A549 (cell line): Measurements from ENCODE around the gene CHM. TPM values are rescaled to one million over a fixed set of nuclear protein-coding genes. Genes with fewer than 3 reads are reported as not detected.

Experiments
- ATAC-seq, 2 experiments: fragments of 200-7000 bp in 1 of 2; fragments of >200 bp in 1 of 2; cut with Nextera tagmentation in 1 of 2; cut with Tn5 transposase in 1 of 2; 3 replicates each; pipeline versions ENCODE4 v1.8.0 to v1.9.1; 2018 to 2020; ENCODE audit warnings: mild to moderate bottlenecking in 1 of 2, moderate library complexity in 1 of 2
- CTCF ChIA-PET: fragments of 300-600 bp; sonication (Branson Sonifier 250); formaldehyde crosslinking; extraction: SDS; loops from one replicate; lab custom pipeline; 2021; ENCODE audit warnings: antibody characterized with exemption, inconsistent platforms; lab: Yijun Ruan, JAX
- POLR2A ChIA-PET: fragments of 350-600 bp; formaldehyde crosslinking; extraction: SDS; loops from one replicate; lab custom pipeline; 2021; ENCODE audit warnings: antibody characterized with exemption, inconsistent platforms; lab: Yijun Ruan, JAX
- DNase-seq, 2 experiments: peaks; one replicate each; pipeline versions ENCODE4 v3.0.0 to v3.0.0-alpha.2; 2011 to 2016; ENCODE audit warnings: low read depth in 1 of 2, low spot score in 1 of 2
- FAIRE-seq: peaks from 2 replicates; lab custom pipeline; 2011; peaks lifted over from hg19 to GRCh38; lab: Jason Lieb, UNC
- H3K27ac ChIP-seq, 2 experiments: fragments of >200 bp; sonication (Bioruptor Twin); formaldehyde crosslinking; 3 replicates each; pipeline ENCODE4 v1.5.1; 2016 to 2017
- H3K4me1 ChIP-seq: fragments of >200 bp; sonication (Bioruptor Twin); formaldehyde crosslinking; 3 replicates; pipeline ENCODE4 v1.6.1; 2016
- H3K4me2 ChIP-seq: fragments of >200 bp; sonication (Bioruptor Twin); formaldehyde crosslinking; 3 replicates; pipeline ENCODE4 v1.6.1; 2016
- H3K4me3 ChIP-seq: fragments of >200 bp; sonication (Bioruptor Twin); formaldehyde crosslinking; 3 replicates; pipeline ENCODE4 v1.5.1; 2016
- H3K9me3 ChIP-seq: fragments of >200 bp; sonication (Bioruptor Twin); formaldehyde crosslinking; 3 replicates; pipeline ENCODE4 v1.6.1; 2016
- BHLHE40 ChIP-seq: IDR thresholded peaks from 2 replicates; pipeline ENCODE4 v1.6.1; 2012; ENCODE audit warnings: low read depth, low read length, inconsistent platforms
- CBX2 ChIP-seq: fragments of 200-600 bp; sonication (generic); IDR thresholded peaks from 2 replicates; pipeline ENCODE4 v1.6.1; 2016; ENCODE audit warnings: low read depth, mild to moderate bottlenecking, borderline replicate concordance
- CBX8 ChIP-seq: fragments of 200-600 bp; sonication (generic); IDR thresholded peaks from 2 replicates; pipeline ENCODE4 v1.6.1; 2016
- EHF ChIP-seq: fragments of 250-450 bp; sonication (Bioruptor Pico); IDR thresholded peaks from 2 replicates; pipeline ENCODE4 v1.5.0; 2020; ENCODE audit warnings: mild to moderate bottlenecking
- EHMT2 ChIP-seq: fragments of 200-600 bp; sonication (generic); IDR thresholded peaks from 2 replicates; pipeline ENCODE4 v1.6.1; 2016; ENCODE audit warnings: antibody characterized with exemption, low read depth, mild to moderate bottlenecking, moderate library complexity
- EP300 ChIP-seq, 2 experiments: fragments of >200 bp; sonication (Bioruptor Twin); formaldehyde crosslinking; IDR thresholded peaks; 2 replicates in 1 of 2; 3 replicates in 1 of 2; pipeline ENCODE4 v1.6.1; 2016 to 2017
- FOSL2 ChIP-seq, 2 experiments: fragments of 450-650 bp in 1 of 2; fragments of >200 bp in 1 of 2; sonication (Bioruptor Twin) in 1 of 2; formaldehyde crosslinking; IDR thresholded peaks; 2 replicates each; pipeline versions ENCODE4 v1.5.0 to v1.6.1; 2016 to 2020; ENCODE audit warnings: mild to moderate bottlenecking in 1 of 2, moderate library complexity in 1 of 2
- HEYL ChIP-seq: fragments of 250-450 bp; sonication (Bioruptor Pico); IDR thresholded peaks from 2 replicates; pipeline ENCODE4 v1.8.0; 2021; ENCODE audit warnings: mild to moderate bottlenecking, moderate library complexity
- JUN ChIP-seq, 2 experiments: fragments of >200 bp; sonication (Bioruptor Twin); formaldehyde crosslinking; IDR thresholded peaks; 2 replicates in 1 of 2; 3 replicates in 1 of 2; pipeline ENCODE4 v1.6.1; 2016 to 2017
- MAFK ChIP-seq: fragments of 450-650 bp; IDR thresholded peaks from 2 replicates; pipeline ENCODE4 v1.6.1; 2014; ENCODE audit not compliant: partially characterized antibody
- MAZ ChIP-seq: fragments of 150-350 bp; IDR thresholded peaks from 2 replicates; pipeline ENCODE4 v1.6.1; 2014; ENCODE audit warnings: antibody characterized with exemption, low read depth, low read length, borderline replicate concordance
- NFE2L2 ChIP-seq: fragments of 150-350 bp; conservative IDR thresholded peaks from 2 replicates; pipeline ENCODE4 v1.6.1; 2014; ENCODE audit warnings: low read length
- NPAS2 ChIP-seq: fragments of 250-450 bp; sonication (Bioruptor Pico); IDR thresholded peaks from 2 replicates; pipeline ENCODE4 v1.8.0; 2022; ENCODE audit warnings: mild to moderate bottlenecking, moderate library complexity, borderline replicate concordance
- PHF8 ChIP-seq: fragments of 200-600 bp; sonication (generic); IDR thresholded peaks from 2 replicates; pipeline ENCODE4 v1.6.1; 2016; ENCODE audit warnings: low read depth, mild to moderate bottlenecking, antibody characterized with exemption, moderate library complexity, borderline replicate concordance
- POLR2A ChIP-seq: IDR thresholded peaks from 2 replicates; pipeline ENCODE4 v1.6.1; 2012; ENCODE audit warnings: mild to moderate bottlenecking, low read length
- RAD21 ChIP-seq, 2 experiments: fragments of >200 bp in 1 of 2; sonication (Bioruptor Twin) in 1 of 2; formaldehyde crosslinking in 1 of 2; IDR thresholded peaks in 1 of 2; conservative IDR thresholded peaks in 1 of 2; 2 replicates in 1 of 2; 3 replicates in 1 of 2; pipeline ENCODE4 v1.6.1; 2012 to 2018; ENCODE audit warnings: inconsistent platforms in 1 of 2
- RARB ChIP-seq: fragments of 250-450 bp; sonication (Bioruptor Pico); IDR thresholded peaks from 2 replicates; pipeline ENCODE4 v1.8.0; 2021; ENCODE audit warnings: mild to moderate bottlenecking, moderate library complexity
- RCOR1 ChIP-seq: fragments of 150-350 bp; IDR thresholded peaks from 2 replicates; pipeline ENCODE4 v1.6.1; 2014; ENCODE audit warnings: antibody characterized with exemption, low read length, low read depth
- RFX5 ChIP-seq: fragments of 450-650 bp; IDR thresholded peaks from 2 replicates; pipeline ENCODE4 v1.7.1; 2014; ENCODE audit warnings: antibody characterized with exemption, mild to moderate bottlenecking, moderate library complexity
- RNF2 ChIP-seq: fragments of 200-600 bp; sonication (generic); IDR thresholded peaks from 2 replicates; pipeline ENCODE4 v1.6.1; 2016; ENCODE audit warnings: low read depth, mild to moderate bottlenecking, antibody characterized with exemption, moderate library complexity, borderline replicate concordance
- SMC3 ChIP-seq: fragments of >200 bp; sonication (Bioruptor Twin); formaldehyde crosslinking; IDR thresholded peaks from 3 replicates; pipeline ENCODE4 v1.6.1; 2018; ENCODE audit warnings: inconsistent platforms
- TP53 ChIP-seq: fragments of 250-450 bp; sonication (Bioruptor Pico); IDR thresholded peaks from 2 replicates; pipeline ENCODE4 v1.5.0; 2021; ENCODE audit warnings: mild to moderate bottlenecking, moderate library complexity
- ZC3H11A ChIP-seq: fragments of 450-650 bp; IDR thresholded peaks from 2 replicates; pipeline ENCODE4 v1.6.1; 2014; ENCODE audit warnings: antibody characterized with exemption, mild to moderate bottlenecking
- WGBS: methylation state at CpG from one replicate; pipeline ENCODE4 v1.1.6; 2017; ENCODE audit errors: missing lambda C conversion rate; 5-methylcytosine and 5-hydroxymethylcytosine counted together
- polyA plus RNA-seq, 4 experiments: library from polyadenylated mRNA; depleted of rRNA in 3 of 4; stranded (reverse); fragments of >200 nt; fragmentation: RNase III in 1 of 4; extraction: RNeasy Plus Mini Kit Qiagen cat#74134 plus additional on column Dnase treatment in 1 of 4; gene quantifications; 2 replicates in 3 of 4; 3 replicates in 1 of 4; pipeline ENCODE4 v1.2.3, GENCODE V29; 2011 to 2017
- TF ChIP-seq, protein P1 (sequence below): fragments of 250-450 bp; sonication (Bioruptor Pico); IDR thresholded peaks from 2 replicates; pipeline ENCODE4 v1.5.0; 2021; ENCODE audit warnings: mild to moderate bottlenecking, moderate library complexity, borderline replicate concordance
- TF ChIP-seq, protein P2 (sequence below): fragments of 450-650 bp; IDR thresholded peaks from 2 replicates; pipeline ENCODE4 v1.6.1; 2014; ENCODE audit warnings: antibody characterized with exemption
- TF ChIP-seq, protein P3 (sequence below): fragments of 150-350 bp; IDR thresholded peaks from 2 replicates; pipeline ENCODE4 v1.6.1; 2014; ENCODE audit warnings: low read depth, mild to moderate bottlenecking, low read length
- TF ChIP-seq, protein P4 (sequence below): fragments of >200 bp; sonication (Bioruptor Twin); formaldehyde crosslinking; IDR thresholded peaks from 3 replicates; pipeline ENCODE4 v1.5.1; 2016
- TF ChIP-seq, protein P5 (sequence below): fragments of 200-600 bp; sonication (generic); IDR thresholded peaks from 2 replicates; pipeline ENCODE4 v1.6.1; 2016; ENCODE audit warnings: antibody characterized with exemption, mild to moderate bottlenecking, moderate library complexity

Gene CHM
- polyA plus RNA-seq, 2 of the 4 experiments (the other 2 are of a cell fraction), result 13.9 to 23.7 TPM

DNA sequence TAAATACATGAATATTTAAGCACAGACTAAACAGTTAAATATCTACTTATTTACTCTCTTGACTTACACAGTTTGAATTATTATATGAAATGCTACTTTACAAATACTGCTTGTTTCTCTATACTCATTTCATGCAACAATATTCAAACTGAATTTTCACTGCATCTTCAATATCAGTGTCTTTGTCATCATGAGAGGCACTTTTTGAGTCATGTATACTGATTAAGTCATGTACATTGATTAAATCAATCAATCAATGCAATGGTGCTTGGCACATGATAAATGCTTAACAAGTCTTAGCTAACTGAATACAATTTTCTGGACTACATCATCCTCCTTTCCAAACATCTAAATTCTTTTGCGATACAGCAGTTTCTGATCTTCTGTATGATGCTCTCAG lies 67.1 kb downstream of the CHM start:
- 96% methylated on average over 1 of the region's 1 CpG for whole genome bisulfite sequencing
- peak; percentile 90 for FAIRE-seq
- Histone ChIP-seq H3K4me2 (no peak overlapping the region), H3K4me1 (no peaks in the 10 kb centered on the region), H3K27ac (no peak overlapping the region), H3K4me3 (no peak overlapping the region), H3K9me3 (no peaks in the 10 kb centered on the region)
- TF ChIP-seq RARB (CRISPR knock-in tag) (no peak), MAFK (no peak), NPAS2 (CRISPR knock-in tag) (no peak), FOSL2 (IDR thresholded peaks at IDR 0.05) (no peak), FOSL2 (CRISPR knock-in tag; IDR thresholded peaks at IDR 0.05) (no peak), EP300 (IDR thresholded peaks at IDR 0.05) (no peak), ZC3H11A (no peak), CBX8 (no peak), HEYL (CRISPR knock-in tag) (no peak), RFX5 (no peak), MAZ (no peak), PHF8 (no peak), RCOR1 (no peak), JUN (IDR thresholded peaks at IDR 0.05) (no peak), RAD21 (conservative IDR thresholded peaks at IDR 0.05 in 1 of 2, IDR thresholded peaks at IDR 0.05 in 1 of 2) (no peak), EHMT2 (no peak), BHLHE40 (no peak)
- TF ChIP-seq, protein P1, sequence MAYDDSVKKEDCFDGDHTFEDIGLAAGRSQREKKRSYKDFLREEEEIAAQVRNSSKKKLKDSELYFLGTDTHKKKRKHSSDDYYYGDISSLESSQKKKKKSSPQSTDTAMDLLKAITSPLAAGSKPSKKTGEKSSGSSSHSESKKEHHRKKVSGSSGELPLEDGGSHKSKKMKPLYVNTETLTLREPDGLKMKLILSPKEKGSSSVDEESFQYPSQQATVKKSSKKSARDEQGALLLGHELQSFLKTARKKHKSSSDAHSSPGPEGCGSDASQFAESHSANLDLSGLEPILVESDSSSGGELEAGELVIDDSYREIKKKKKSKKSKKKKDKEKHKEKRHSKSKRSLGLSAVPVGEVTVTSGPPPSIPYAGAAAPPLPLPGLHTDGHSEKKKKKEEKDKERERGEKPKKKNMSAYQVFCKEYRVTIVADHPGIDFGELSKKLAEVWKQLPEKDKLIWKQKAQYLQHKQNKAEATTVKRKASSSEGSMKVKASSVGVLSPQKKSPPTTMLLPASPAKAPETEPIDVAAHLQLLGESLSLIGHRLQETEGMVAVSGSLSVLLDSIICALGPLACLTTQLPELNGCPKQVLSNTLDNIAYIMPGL (CRISPR knock-in tag), result no peak
- TF ChIP-seq, protein P2, sequence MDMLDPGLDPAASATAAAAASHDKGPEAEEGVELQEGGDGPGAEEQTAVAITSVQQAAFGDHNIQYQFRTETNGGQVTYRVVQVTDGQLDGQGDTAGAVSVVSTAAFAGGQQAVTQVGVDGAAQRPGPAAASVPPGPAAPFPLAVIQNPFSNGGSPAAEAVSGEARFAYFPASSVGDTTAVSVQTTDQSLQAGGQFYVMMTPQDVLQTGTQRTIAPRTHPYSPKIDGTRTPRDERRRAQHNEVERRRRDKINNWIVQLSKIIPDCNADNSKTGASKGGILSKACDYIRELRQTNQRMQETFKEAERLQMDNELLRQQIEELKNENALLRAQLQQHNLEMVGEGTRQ, result no peak
- TF ChIP-seq, protein P3, sequence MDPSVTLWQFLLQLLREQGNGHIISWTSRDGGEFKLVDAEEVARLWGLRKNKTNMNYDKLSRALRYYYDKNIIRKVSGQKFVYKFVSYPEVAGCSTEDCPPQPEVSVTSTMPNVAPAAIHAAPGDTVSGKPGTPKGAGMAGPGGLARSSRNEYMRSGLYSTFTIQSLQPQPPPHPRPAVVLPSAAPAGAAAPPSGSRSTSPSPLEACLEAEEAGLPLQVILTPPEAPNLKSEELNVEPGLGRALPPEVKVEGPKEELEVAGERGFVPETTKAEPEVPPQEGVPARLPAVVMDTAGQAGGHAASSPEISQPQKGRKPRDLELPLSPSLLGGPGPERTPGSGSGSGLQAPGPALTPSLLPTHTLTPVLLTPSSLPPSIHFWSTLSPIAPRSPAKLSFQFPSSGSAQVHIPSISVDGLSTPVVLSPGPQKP, result no peak
- TF ChIP-seq, protein P4, sequence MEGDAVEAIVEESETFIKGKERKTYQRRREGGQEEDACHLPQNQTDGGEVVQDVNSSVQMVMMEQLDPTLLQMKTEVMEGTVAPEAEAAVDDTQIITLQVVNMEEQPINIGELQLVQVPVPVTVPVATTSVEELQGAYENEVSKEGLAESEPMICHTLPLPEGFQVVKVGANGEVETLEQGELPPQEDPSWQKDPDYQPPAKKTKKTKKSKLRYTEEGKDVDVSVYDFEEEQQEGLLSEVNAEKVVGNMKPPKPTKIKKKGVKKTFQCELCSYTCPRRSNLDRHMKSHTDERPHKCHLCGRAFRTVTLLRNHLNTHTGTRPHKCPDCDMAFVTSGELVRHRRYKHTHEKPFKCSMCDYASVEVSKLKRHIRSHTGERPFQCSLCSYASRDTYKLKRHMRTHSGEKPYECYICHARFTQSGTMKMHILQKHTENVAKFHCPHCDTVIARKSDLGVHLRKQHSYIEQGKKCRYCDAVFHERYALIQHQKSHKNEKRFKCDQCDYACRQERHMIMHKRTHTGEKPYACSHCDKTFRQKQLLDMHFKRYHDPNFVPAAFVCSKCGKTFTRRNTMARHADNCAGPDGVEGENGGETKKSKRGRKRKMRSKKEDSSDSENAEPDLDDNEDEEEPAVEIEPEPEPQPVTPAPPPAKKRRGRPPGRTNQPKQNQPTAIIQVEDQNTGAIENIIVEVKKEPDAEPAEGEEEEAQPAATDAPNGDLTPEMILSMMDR, result no peak
- ChIA-PET POLR2A (no interaction called here), CTCF (no interaction called here)
- no peak for ATAC-seq
- no peak for DNase-seq

DNA sequence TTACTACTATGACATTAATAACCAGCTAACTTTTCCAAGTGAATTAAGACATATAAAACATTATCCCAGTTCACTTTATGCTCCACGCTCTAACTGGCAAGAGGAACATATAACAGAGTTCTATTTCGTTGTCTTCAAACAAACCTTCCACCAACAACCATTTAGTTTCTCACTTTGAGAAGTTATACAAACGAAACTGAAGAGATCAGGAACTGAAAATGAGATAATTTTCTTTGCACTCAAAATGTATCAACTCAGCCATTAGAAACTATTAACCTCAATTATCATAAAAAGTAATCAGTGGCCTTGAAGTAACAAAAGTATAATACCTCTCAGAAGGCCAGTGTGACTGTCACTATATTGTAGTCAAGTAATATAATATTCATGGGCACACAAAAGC lies 70.1 kb downstream of the CHM start:
- ATAC-seq (no peak), FAIRE-seq (no peak), DNase-seq (no peak)
- no peak overlapping the region for H3K27ac ChIP-seq
- H3K9me3 ChIP-seq, result no peaks in the 10 kb centered on the region
- CTCF ChIA-PET, result no interaction called here
- TF ChIP-seq CBX2 (no peak), RNF2 (no peak), EHF (CRISPR knock-in tag) (no peak), PHF8 (no peak), TP53 (CRISPR knock-in tag) (no peak), RCOR1 (no peak), ZC3H11A (no peak), BHLHE40 (no peak), SMC3 (no peak), NFE2L2 (no peak), CBX8 (no peak), POLR2A (no peak)
- TF ChIP-seq, protein P5, sequence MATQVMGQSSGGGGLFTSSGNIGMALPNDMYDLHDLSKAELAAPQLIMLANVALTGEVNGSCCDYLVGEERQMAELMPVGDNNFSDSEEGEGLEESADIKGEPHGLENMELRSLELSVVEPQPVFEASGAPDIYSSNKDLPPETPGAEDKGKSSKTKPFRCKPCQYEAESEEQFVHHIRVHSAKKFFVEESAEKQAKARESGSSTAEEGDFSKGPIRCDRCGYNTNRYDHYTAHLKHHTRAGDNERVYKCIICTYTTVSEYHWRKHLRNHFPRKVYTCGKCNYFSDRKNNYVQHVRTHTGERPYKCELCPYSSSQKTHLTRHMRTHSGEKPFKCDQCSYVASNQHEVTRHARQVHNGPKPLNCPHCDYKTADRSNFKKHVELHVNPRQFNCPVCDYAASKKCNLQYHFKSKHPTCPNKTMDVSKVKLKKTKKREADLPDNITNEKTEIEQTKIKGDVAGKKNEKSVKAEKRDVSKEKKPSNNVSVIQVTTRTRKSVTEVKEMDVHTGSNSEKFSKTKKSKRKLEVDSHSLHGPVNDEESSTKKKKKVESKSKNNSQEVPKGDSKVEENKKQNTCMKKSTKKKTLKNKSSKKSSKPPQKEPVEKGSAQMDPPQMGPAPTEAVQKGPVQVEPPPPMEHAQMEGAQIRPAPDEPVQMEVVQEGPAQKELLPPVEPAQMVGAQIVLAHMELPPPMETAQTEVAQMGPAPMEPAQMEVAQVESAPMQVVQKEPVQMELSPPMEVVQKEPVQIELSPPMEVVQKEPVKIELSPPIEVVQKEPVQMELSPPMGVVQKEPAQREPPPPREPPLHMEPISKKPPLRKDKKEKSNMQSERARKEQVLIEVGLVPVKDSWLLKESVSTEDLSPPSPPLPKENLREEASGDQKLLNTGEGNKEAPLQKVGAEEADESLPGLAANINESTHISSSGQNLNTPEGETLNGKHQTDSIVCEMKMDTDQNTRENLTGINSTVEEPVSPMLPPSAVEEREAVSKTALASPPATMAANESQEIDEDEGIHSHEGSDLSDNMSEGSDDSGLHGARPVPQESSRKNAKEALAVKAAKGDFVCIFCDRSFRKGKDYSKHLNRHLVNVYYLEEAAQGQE, result no peak
- TF ChIP-seq, protein P2, result no peak
- WGBS, result 67% methylated on average over 3 of the region's 3 CpGs
- POLR2A ChIA-PET, result no interaction called here
- H3K4me2 ChIP-seq, result no peak overlapping the region
- no peaks in the 10 kb centered on the region for H3K4me1 ChIP-seq
- H3K4me3 ChIP-seq, result no peak overlapping the region
